H1 (cell line): ENCODE data around the gene GBP5. TPM values are rescaled to one million over a fixed set of nuclear protein-coding genes. Genes with fewer than 3 reads are reported as not detected.

Experiments
- CTCF ChIA-PET: fragments of 300-600 bp; sonication (Branson Sonifier 250); formaldehyde crosslinking; loops from one replicate; lab custom pipeline; 2021; ENCODE audit not compliant: partially characterized antibody; lab: Charles Lee
- POLR2A ChIA-PET: fragments of 300-600 bp; sonication (Branson Sonifier 250); formaldehyde crosslinking; loops from one replicate; lab custom pipeline; 2021; ENCODE audit warnings: inconsistent platforms; ENCODE audit not compliant: partially characterized antibody; lab: Charles Lee
- DNase-seq, 2 experiments: peaks; one replicate each; pipeline versions ENCODE4 v3.0.0 to v3.0.0-alpha.2; 2010 to 2022; ENCODE audit warnings: low spot score in 2 of 2, low read depth in 1 of 2, mixed read lengths in 1 of 2
- FAIRE-seq: peaks from 2 replicates; lab custom pipeline; 2011; peaks lifted over from hg19 to GRCh38; lab: Jason Lieb, UNC
- H2AFZ ChIP-seq: 2 replicates; pipeline ENCODE4 v1.8.1; 2012; ENCODE audit warnings: low read length, inconsistent platforms
- H2AK5ac ChIP-seq: 2 replicates; pipeline ENCODE4 v1.6.1; 2013; ENCODE audit warnings: low read depth, low read length
- H2BK120ac ChIP-seq: replicated peaks from 2 replicates; pipeline ENCODE3; 2013; ENCODE audit warnings: low read depth, low read length, inconsistent platforms
- H2BK12ac ChIP-seq: 2 replicates; pipeline ENCODE4 v1.6.1; 2013; ENCODE audit warnings: low read depth, low read length
- H2BK15ac ChIP-seq: 2 replicates; pipeline ENCODE4 v1.6.1; 2013; ENCODE audit warnings: low read length
- H2BK20ac ChIP-seq: 2 replicates; pipeline ENCODE4 v1.6.1; 2013; ENCODE audit warnings: low read length
- H2BK5ac ChIP-seq: 2 replicates; pipeline ENCODE4 v1.6.1; 2013; ENCODE audit warnings: low read depth, low read length
- H3K14ac ChIP-seq: 2 replicates; pipeline ENCODE4 v1.6.1; 2013; ENCODE audit warnings: inconsistent platforms; ENCODE audit not compliant: insufficient read length
- H3K18ac ChIP-seq: 2 replicates; pipeline ENCODE4 v1.6.1; 2013; ENCODE audit warnings: low read length; ENCODE audit errors: extremely low read depth
- H3K23ac ChIP-seq: 2 replicates; pipeline ENCODE4 v1.6.1; 2013; ENCODE audit warnings: inconsistent platforms; ENCODE audit not compliant: insufficient read length
- H3K23me2 ChIP-seq: 2 replicates; pipeline ENCODE4 v1.6.1; 2013; ENCODE audit warnings: low read depth, low read length
- H3K27ac ChIP-seq: 2 replicates; pipeline ENCODE4 v1.6.1; 2011; ENCODE audit warnings: low read depth, low read length, inconsistent platforms
- H3K27me3 ChIP-seq, 4 experiments: replicated peaks in 1 of 4; 1 replicate in 1 of 4; 2 replicates in 3 of 4; pipeline versions ENCODE4 v1.6.1 to v1.8.1; 2011 to 2013; ENCODE audit warnings: low read length in 3 of 4, mild to moderate bottlenecking in 3 of 4, inconsistent platforms in 2 of 4, mixed read lengths in 2 of 4, moderate library complexity in 1 of 4; ENCODE audit not compliant: control insufficient read depth in 3 of 4, insufficient read depth in 3 of 4; ENCODE audit errors: extremely low read depth in 1 of 4
- H3K36me3 ChIP-seq, 4 experiments: 2 replicates each; pipeline versions ENCODE4 v1.6.1 to v1.8.1; 2011 to 2013; ENCODE audit warnings: mild to moderate bottlenecking in 4 of 4, low read length in 3 of 4, moderate library complexity in 2 of 4, control low read depth in 1 of 4, inconsistent platforms in 1 of 4; ENCODE audit not compliant: insufficient read depth in 4 of 4, control insufficient read depth in 2 of 4
- H3K4ac ChIP-seq: replicated peaks from 2 replicates; pipeline ENCODE3; 2013; ENCODE audit warnings: low read length, low read depth, mixed read lengths, inconsistent platforms; ENCODE audit not compliant: insufficient read length
- H3K4me1 ChIP-seq, 4 experiments: replicated peaks in 1 of 4; 1 replicate in 1 of 4; 2 replicates in 3 of 4; pipeline versions ENCODE4 v1.6.1 to v1.8.1; 2011 to 2013; ENCODE audit warnings: low read length in 3 of 4, inconsistent platforms in 2 of 4, mixed read lengths in 1 of 4; ENCODE audit not compliant: insufficient read depth in 4 of 4, control insufficient read depth in 3 of 4
- H3K4me2 ChIP-seq, 2 experiments: 2 replicates each; pipeline versions ENCODE4 v1.6.1 to v1.8.1; 2011 to 2013; ENCODE audit warnings: low read depth in 2 of 2, low read length in 2 of 2, control low read depth in 1 of 2, inconsistent platforms in 1 of 2, mild to moderate bottlenecking in 1 of 2; ENCODE audit not compliant: insufficient read depth in 1 of 2
- H3K4me3 ChIP-seq, 4 experiments: fragments of 200-600, 300-600 bp in 1 of 4; sonication (generic), shearing (Covaris generic), sonication (Bioruptor Twin) in 1 of 4; 2 replicates each; pipeline versions ENCODE4 v1.5.1 to v1.8.1; 2011 to 2016; ENCODE audit warnings: low read length in 4 of 4, low read depth in 3 of 4, control low read depth in 2 of 4, inconsistent platforms in 2 of 4, mild to moderate bottlenecking in 2 of 4, mixed read lengths in 1 of 4, moderate library complexity in 1 of 4; ENCODE audit not compliant: insufficient read depth in 2 of 4; ENCODE audit errors: extremely low read depth in 1 of 4
- H3K56ac ChIP-seq: replicated peaks from 2 replicates; pipeline ENCODE3; 2013; ENCODE audit warnings: low read depth, mild to moderate bottlenecking, mixed read lengths, low read length, inconsistent platforms; ENCODE audit not compliant: insufficient read length
- H3K79me1 ChIP-seq: 2 replicates; pipeline ENCODE4 v1.6.1; 2013; ENCODE audit warnings: low read depth, low read length, control low read depth
- H3K79me2 ChIP-seq, 2 experiments: 2 replicates each; pipeline versions ENCODE4 v1.6.1 to v1.8.1; 2012 to 2013; ENCODE audit warnings: low read length in 2 of 2, mild to moderate bottlenecking in 2 of 2, inconsistent platforms in 1 of 2; ENCODE audit not compliant: insufficient read depth in 2 of 2, control insufficient read depth in 1 of 2
- H3K9ac ChIP-seq, 4 experiments: replicated peaks in 1 of 4; 1 replicate in 1 of 4; 2 replicates in 3 of 4; pipeline versions ENCODE4 v1.6.1 to v1.8.1; 2011 to 2013; ENCODE audit warnings: low read depth in 3 of 4, low read length in 3 of 4, control low read depth in 2 of 4, mild to moderate bottlenecking in 2 of 4, moderate library complexity in 2 of 4, inconsistent platforms in 1 of 4; ENCODE audit errors: extremely low read depth in 1 of 4
- H3K9me3 ChIP-seq, 2 experiments: 2 replicates each; pipeline versions ENCODE4 v1.6.1 to v1.8.1; 2012 to 2013; ENCODE audit warnings: mild to moderate bottlenecking in 2 of 2, moderate library complexity in 2 of 2, control low read depth in 1 of 2, inconsistent platforms in 1 of 2, low read depth in 1 of 2, low read length in 1 of 2, mixed read lengths in 1 of 2; ENCODE audit not compliant: insufficient read depth in 2 of 2
- H4K20me1 ChIP-seq, 2 experiments: replicated peaks in 1 of 2; 2 replicates each; pipeline versions ENCODE3 to v1.8.1; 2011 to 2013; ENCODE audit warnings: inconsistent platforms in 2 of 2, low read length in 2 of 2, mild to moderate bottlenecking in 1 of 2; ENCODE audit not compliant: insufficient read depth in 2 of 2, control insufficient read depth in 1 of 2
- H4K5ac ChIP-seq: 2 replicates; pipeline ENCODE4 v1.6.1; 2013; ENCODE audit warnings: low read length, low read depth, mixed read lengths, inconsistent platforms; ENCODE audit not compliant: insufficient read length
- H4K8ac ChIP-seq: 2 replicates; pipeline ENCODE4 v1.8.0; 2013; ENCODE audit warnings: mild to moderate bottlenecking, moderate library complexity, low read length, inconsistent platforms; ENCODE audit not compliant: insufficient read depth; ENCODE audit errors: extremely low read depth
- H4K91ac ChIP-seq: replicated peaks from 2 replicates; pipeline ENCODE3; 2013; ENCODE audit warnings: low read length, mixed read lengths, inconsistent platforms; ENCODE audit not compliant: insufficient read length
- BACH1 ChIP-seq: IDR thresholded peaks from 2 replicates; pipeline ENCODE4 v1.6.1; 2012; ENCODE audit warnings: low read length, improper control_type of control experiment
- CBX5 ChIP-seq: fragments of 300-800, 300-1000 bp; sonication (generic); IDR thresholded peaks from 2 replicates; pipeline ENCODE4 v1.7.1; 2016; ENCODE audit warnings: antibody characterized with exemption, low read length, low read depth
- CEBPB ChIP-seq: IDR thresholded peaks from 2 replicates; pipeline ENCODE4 v1.6.1; 2012; ENCODE audit warnings: low read depth, low read length
- CTCF ChIP-seq, 3 experiments: IDR thresholded peaks; 1 replicate in 2 of 3; 2 replicates in 1 of 3; pipeline versions ENCODE4 v1.5.1 to v1.6.1; 2011; ENCODE audit warnings: low read length in 3 of 3, mild to moderate bottlenecking in 3 of 3, inconsistent platforms in 2 of 3, low read depth in 1 of 3, moderate library complexity in 1 of 3; ENCODE audit not compliant: insufficient read depth in 1 of 3; ENCODE audit errors: control extremely low read depth in 1 of 3
- KDM4A ChIP-seq: IDR thresholded peaks from one replicate; pipeline ENCODE4 v1.7.1; 2012; ENCODE audit warnings: low read depth, mild to moderate bottlenecking, moderate library complexity, low read length, inconsistent platforms; ENCODE audit not compliant: severe bottlenecking
- KDM5A ChIP-seq: fragments of 200-600 bp; IDR thresholded peaks from 2 replicates; pipeline ENCODE4 v1.7.1; 2012; ENCODE audit warnings: mild to moderate bottlenecking, low read length, inconsistent platforms, mixed read lengths
- ZNF274 ChIP-seq: IDR thresholded peaks from 2 replicates; pipeline ENCODE4 v1.7.0; 2012; ENCODE audit warnings: low read length, borderline replicate concordance; ENCODE audit errors: extremely low read depth
- WGBS, 2 experiments: shearing (Covaris generic) in 1 of 2; methylation state at CpG; one replicate each; pipeline versions ENCODE4 v1.1.6 to v1.1.7; 2013 to 2015; ENCODE audit warnings: low lambda C conversion rate in 2 of 2, mixed read lengths in 2 of 2, inconsistent platforms in 1 of 2, low coverage in 1 of 2, missing lambda C conversion rate in 1 of 2; ENCODE audit not compliant: insufficient replicate concordance in 2 of 2, insufficient coverage in 1 of 2, insufficient read length in 1 of 2; ENCODE audit errors: extremely low coverage in 1 of 2, missing lambda C conversion rate in 1 of 2; 5-methylcytosine and 5-hydroxymethylcytosine counted together
- polyA plus RNA-seq, 7 experiments: library from polyadenylated mRNA; depleted of rRNA in 3 of 7; stranded (reverse) in 5 of 7; unstranded in 2 of 7; fragments of >200 nt in 5 of 7; fragments of 200-250 nt in 2 of 7; gene quantifications; 1 replicate in 5 of 7; 2 replicates in 1 of 7; 4 replicates in 1 of 7; pipeline versions ENCODE4 v1.2.1 to v1.2.3, GENCODE V29; 2011 to 2013; ENCODE audit warnings: missing spikeins in 2 of 7, mixed read lengths in 2 of 7
- total RNA-seq: library from RNA; stranded (reverse); fragmentation: NEBNext Ultra II Directional; extraction: Animal tissue kit (Norgen Biotek cat#: 25700); gene quantifications from 2 replicates; pipeline ENCODE4 v1.2.1, GENCODE V29; 2021
- TF ChIP-seq, protein P1 (sequence below): IDR thresholded peaks from 2 replicates; pipeline ENCODE4 v1.6.1; 2011; ENCODE audit warnings: low read depth, mild to moderate bottlenecking, low read length; ENCODE audit not compliant: insufficient read depth

Gene GBP5
- total and polyA plus RNA-seq, 2 of the 8 experiments (the other 6 are each of a cell fraction or from before 2014, with no cell fraction given): not detected

DNA sequence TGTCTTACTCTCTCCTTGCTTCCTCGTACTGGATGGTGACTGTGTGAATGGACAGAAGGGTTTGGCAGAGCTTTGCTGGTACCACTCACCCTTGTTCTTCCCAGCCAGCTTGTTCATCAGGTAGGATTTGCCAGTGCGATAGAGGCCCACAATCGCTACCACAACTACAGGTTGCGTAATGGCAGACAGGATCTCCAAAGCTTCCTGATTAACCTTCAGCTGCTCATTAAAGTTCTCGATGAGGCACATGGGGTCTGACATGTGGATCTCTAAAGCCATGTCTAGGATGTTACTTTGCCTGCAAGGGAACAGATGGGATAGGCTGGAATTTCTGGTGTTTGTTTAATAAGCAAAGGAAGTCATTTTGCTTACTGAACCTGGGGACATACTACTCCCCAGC is 3.4 kb downstream of the GBP5 start:
- peaks cover 0 to 6% of the 10 kb centered on the region in 2 experiments; a peak in 1 of 4 replicates for H3K9me3 ChIP-seq
- H4K20me1 ChIP-seq: no peaks in the 10 kb centered on the region
- H4K91ac ChIP-seq: no peak overlapping the region
- no peak overlapping the region for H3K18ac ChIP-seq
- H3K23ac ChIP-seq: no peak overlapping the region
- no peak overlapping the region for H2BK20ac ChIP-seq
- no peak overlapping the region for H3K9ac ChIP-seq
- DNase-seq (no peak), FAIRE-seq (no peak)
- 92% methylated on average over 5 of the region's 5 CpGs; no CpG with 5 or more reads in 1 of the 2 experiments for WGBS, 2 experiments
- H3K79me2 ChIP-seq: no peaks in the 10 kb centered on the region
- TF ChIP-seq KDM4A (no peak), BACH1 (no peak), CTCF (IDR thresholded peaks at IDR 0.05; ENCODE audit: control extremely low read depth in 1 of 3, insufficient read depth in 1 of 3, low read depth in 1 of 3, low read length in 3 of 3) (no peak), CBX5 (no peak), CEBPB (peak; percentile 69; the same call in 1 of the 2 replicates), KDM5A (no peak), ZNF274 (no peak)
- TF ChIP-seq, protein P1, sequence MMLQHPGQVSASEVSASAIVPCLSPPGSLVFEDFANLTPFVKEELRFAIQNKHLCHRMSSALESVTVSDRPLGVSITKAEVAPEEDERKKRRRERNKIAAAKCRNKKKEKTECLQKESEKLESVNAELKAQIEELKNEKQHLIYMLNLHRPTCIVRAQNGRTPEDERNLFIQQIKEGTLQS: no peak
- no peak overlapping the region for H2BK120ac ChIP-seq
- H2AFZ ChIP-seq: peak overlapping the region; percentile 82; the same call in 1 of the 2 replicates
- no peak overlapping the region for H2AK5ac ChIP-seq
- no peak overlapping the region for H4K5ac ChIP-seq
- no peaks in the 10 kb centered on the region for H3K27me3 ChIP-seq
- no peak overlapping the region for H4K8ac ChIP-seq
- no peak overlapping the region for H3K14ac ChIP-seq
- no peak overlapping the region for H3K4ac ChIP-seq
- no peak overlapping the region for H3K56ac ChIP-seq
- no peak overlapping the region for H2BK15ac ChIP-seq
- H3K79me1 ChIP-seq: no peaks in the 10 kb centered on the region
- H2BK12ac ChIP-seq: no peak overlapping the region
- no peaks in the 10 kb centered on the region for H3K4me1 ChIP-seq
- ChIA-PET POLR2A (no interaction called here), CTCF (interaction anchor here (0.7 kb wide), 1 partner anchor 190 kb away, joined by 3 read pairs; no protein-coding TSS in a partner anchor)
- no peaks in the 10 kb centered on the region for H3K23me2 ChIP-seq
- H3K36me3 ChIP-seq: no peaks in the 10 kb centered on the region
- H3K27ac ChIP-seq: no peak overlapping the region
- no peak overlapping the region for H3K4me3 ChIP-seq
- H2BK5ac ChIP-seq: no peak overlapping the region
- no peak overlapping the region for H3K4me2 ChIP-seq
